GM23248 (cell line): Measurements from ENCODE around the gene CDYL. TPM values are rescaled to one million over a fixed set of nuclear protein-coding genes. Genes with fewer than 3 reads are reported as not detected.

Experiments used
- DNase-seq: peaks from one replicate; pipeline ENCODE4 v3.0.0-alpha.2; 2015
- H2AFZ ChIP-seq: fragments of 200-600 bp; sonication (generic); 2 replicates; pipeline ENCODE4 v1.6.1; 2016; ENCODE audit warnings: antibody characterized with exemption
- H3F3A ChIP-seq: fragments of 200-600 bp; sonication (generic); 2 replicates; pipeline ENCODE4 v1.6.1; 2016; ENCODE audit warnings: mild to moderate bottlenecking, antibody characterized with exemption, mixed run types; ENCODE audit not compliant: insufficient read depth
- H3K27ac ChIP-seq: fragments of 200-600 bp; sonication (generic); 2 replicates; pipeline ENCODE4 v1.5.1; 2016; ENCODE audit warnings: mild to moderate bottlenecking
- H3K27me3 ChIP-seq: fragments of 200-600 bp; sonication (generic); replicated peaks from 2 replicates; pipeline ENCODE4 v1.6.1; 2016; ENCODE audit warnings: mild to moderate bottlenecking; ENCODE audit not compliant: insufficient read depth
- H3K36me3 ChIP-seq: fragments of 200-600 bp; sonication (generic); 2 replicates; pipeline ENCODE4 v1.6.1; 2016; ENCODE audit warnings: low read depth, mild to moderate bottlenecking
- H3K4me1 ChIP-seq: fragments of 200-600 bp; sonication (generic); 2 replicates; pipeline ENCODE4 v1.6.1; 2016; ENCODE audit warnings: mild to moderate bottlenecking; ENCODE audit not compliant: insufficient read depth
- H3K4me2 ChIP-seq: fragments of 200-600 bp; sonication (generic); one replicate; pipeline ENCODE4 v1.6.1; 2016; ENCODE audit warnings: mild to moderate bottlenecking; ENCODE audit not compliant: unreplicated experiment
- H3K4me3 ChIP-seq: fragments of 200-600 bp; sonication (generic); 2 replicates; pipeline ENCODE4 v1.5.1; 2016; ENCODE audit warnings: mild to moderate bottlenecking
- H3K79me2 ChIP-seq: fragments of 200-600 bp; sonication (generic); 2 replicates; pipeline ENCODE4 v1.6.1; 2016; ENCODE audit warnings: mild to moderate bottlenecking; ENCODE audit not compliant: insufficient read depth
- H3K9ac ChIP-seq: fragments of 200-600 bp; sonication (generic); 2 replicates; pipeline ENCODE4 v1.6.1; 2016; ENCODE audit warnings: mild to moderate bottlenecking
- H3K9me2 ChIP-seq: fragments of 200-600 bp; sonication (generic); 2 replicates; pipeline ENCODE4 v1.6.1; 2016; ENCODE audit warnings: mixed run types, mild to moderate bottlenecking, moderate library complexity; ENCODE audit not compliant: insufficient read depth
- H3K9me3 ChIP-seq: fragments of 200-600 bp; sonication (generic); one replicate; pipeline ENCODE4 v1.6.1; 2017; ENCODE audit warnings: low read depth
- H4K20me1 ChIP-seq: fragments of 200-600 bp; sonication (generic); 2 replicates; pipeline ENCODE4 v1.6.0; 2016; ENCODE audit not compliant: insufficient read depth
- EZH2 ChIP-seq: fragments of 200-600 bp; sonication (generic); IDR thresholded peaks from 2 replicates; pipeline ENCODE4 v1.6.1; 2018; ENCODE audit warnings: antibody characterized with exemption, mild to moderate bottlenecking; ENCODE audit not compliant: insufficient read depth, poor library complexity, severe bottlenecking
- EZH2phosphoT487 ChIP-seq: fragments of 200-600 bp; sonication (generic); IDR thresholded peaks from 2 replicates; pipeline ENCODE4 v1.6.1; 2018; ENCODE audit warnings: antibody characterized with exemption, moderate library complexity, mild to moderate bottlenecking, low read depth; ENCODE audit not compliant: insufficient read depth
- WGBS, 2 experiments: methylation state at CpG; one replicate each; pipeline ENCODE4 v1.1.6; 2015 to 2017; ENCODE audit warnings: low lambda C conversion rate in 2 of 2, low coverage in 1 of 2; ENCODE audit errors: missing lambda C conversion rate in 2 of 2; 5-methylcytosine and 5-hydroxymethylcytosine counted together
- in situ Hi-C: fragments of 300-500 bp; cut with MboI; formaldehyde crosslinking; loops from 2 replicates; pipeline ENCODE4 v1.15.0; 2020
- polyA plus RNA-seq: library from polyadenylated mRNA; unstranded; fragments of >200 nt; fragmentation: Nextera tagmentation; extraction: Ambion mirVana; gene quantifications from 2 replicates; pipeline ENCODE4 v1.2.1, GENCODE V29; 2016
- total RNA-seq: library from RNA; depleted of rRNA; stranded (reverse); fragments of >200 nt; shearing (Covaris generic); gene quantifications from 2 replicates; pipeline ENCODE4 v1.2.3, GENCODE V29; 2014

Gene CDYL
- total and polyA plus RNA-seq, 2 experiments from 2014 or later: 7.9 to 27.9 TPM

DNA sequence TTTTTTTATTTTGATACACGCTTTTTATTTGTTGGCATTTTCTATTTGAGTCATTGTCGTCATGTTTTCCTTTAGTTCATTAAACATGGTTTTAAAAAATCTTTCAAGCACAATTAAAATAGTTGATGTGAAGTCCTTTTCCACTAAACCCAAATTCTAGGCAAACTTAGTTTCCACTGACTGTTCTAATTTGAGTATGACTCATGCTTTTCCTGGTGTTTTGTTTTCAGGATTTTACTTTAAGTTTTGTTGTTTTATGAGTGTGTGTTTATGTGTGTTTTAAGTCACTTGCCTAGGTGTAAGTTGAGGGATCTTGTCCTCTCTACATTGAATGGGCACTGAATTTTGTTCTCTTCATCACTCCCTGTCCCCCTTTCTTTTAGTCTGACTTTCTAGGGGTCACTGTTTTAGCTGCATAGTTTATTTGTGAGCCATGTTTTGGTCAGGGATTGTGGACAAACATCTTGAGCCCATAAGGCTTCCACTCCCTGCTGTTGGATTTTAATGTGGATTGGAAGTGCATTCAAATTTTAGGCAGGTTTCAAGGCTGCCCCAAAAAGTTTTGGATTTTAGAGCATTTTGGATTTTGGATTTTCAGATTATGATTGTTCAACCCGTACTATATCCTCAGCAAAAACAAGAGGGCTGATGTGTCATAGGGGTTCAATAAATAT is 94.8 kb downstream of the CDYL start:
- DNase-seq: peak; percentile 50
- Histone ChIP-seq H3F3A (no peaks in the 10 kb centered on the region), H2AFZ (no peak overlapping the region), H3K27me3 (no peaks in the 10 kb centered on the region), H3K27ac (no peak overlapping the region), H3K4me2 (no peak overlapping the region), H4K20me1 (peaks cover 8% of the 10 kb centered on the region), H3K4me3 (no peak overlapping the region), H3K9me3 (no peaks in the 10 kb centered on the region), H3K9ac (no peak overlapping the region), H3K79me2 (peaks cover 100% of the 10 kb centered on the region), H3K4me1 (peaks cover 12% of the 10 kb centered on the region; the same call in 1 of the 2 replicates), H3K36me3 (peaks cover 10% of the 10 kb centered on the region; the same call in 1 of the 2 replicates), H3K9me2 (no peaks in the 10 kb centered on the region; the same call in 1 of the 2 replicates)
- no peak for TF ChIP-seq EZH2phosphoT487
- no peak for TF ChIP-seq EZH2
- 40 to 55% methylated on average over 3 of the region's 3 CpGs for WGBS, 2 experiments
- in situ Hi-C loops: no loop called here

DNA sequence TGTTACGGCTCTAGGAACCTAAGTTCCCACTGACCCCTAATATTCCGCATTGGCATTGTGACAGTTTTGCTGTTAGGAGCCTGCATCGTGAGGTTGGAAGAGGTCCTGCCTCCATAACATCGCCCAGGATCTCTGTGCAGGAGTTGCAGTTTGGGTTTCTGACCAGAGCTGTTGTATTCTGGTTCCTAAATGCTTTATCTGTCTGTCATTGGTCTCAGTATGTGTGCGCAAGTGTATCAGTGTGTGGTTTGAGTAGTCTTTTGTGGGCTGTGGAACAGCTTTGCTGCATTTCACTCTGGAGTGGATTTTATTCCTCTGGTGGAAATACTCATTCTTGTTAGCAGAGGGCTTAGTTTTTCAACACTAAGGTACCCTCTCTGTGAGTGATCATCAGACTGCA is 95.6 kb downstream of the CDYL start:
- Histone ChIP-seq H3K9me2 (no peaks in the 10 kb centered on the region; the same call in 1 of the 2 replicates), H3K79me2 (peaks cover 100% of the 10 kb centered on the region), H3K27ac (no peak overlapping the region), H3K36me3 (0 out of 2 replicates have a peak, but pooled peaks cover under 1% of the 10 kb centered on the region), H3K4me1 (peaks cover 20% of the 10 kb centered on the region; the same call in 1 of the 2 replicates), H3K4me2 (no peak overlapping the region), H2AFZ (no peak overlapping the region), H4K20me1 (peaks cover 15% of the 10 kb centered on the region), H3F3A (no peaks in the 10 kb centered on the region), H3K9me3 (no peaks in the 10 kb centered on the region), H3K27me3 (no peaks in the 10 kb centered on the region), H3K4me3 (no peak overlapping the region), H3K9ac (no peak overlapping the region)
- in situ Hi-C loops: no loop called here
- TF ChIP-seq EZH2 (no peak), EZH2phosphoT487 (no peak)
- WGBS, 2 experiments: 90 to 95% methylated on average over 5 of the region's 5 CpGs
- DNase-seq: no peak

GRCh38 chr6:4872841-4873240 is 96.6 kb downstream of the CDYL start:
- Histone ChIP-seq H3K27me3 (no peaks in the 10 kb centered on the region), H3K4me1 (peaks cover 20% of the 10 kb centered on the region; the same call in 1 of the 2 replicates), H3K9ac (no peak overlapping the region), H3K27ac (no peak overlapping the region), H3K9me2 (no peaks in the 10 kb centered on the region; the same call in 1 of the 2 replicates), H3K9me3 (no peaks in the 10 kb centered on the region), H3K4me2 (no peak overlapping the region), H3K36me3 (no peaks in the 10 kb centered on the region), H3F3A (no peaks in the 10 kb centered on the region), H2AFZ (no peak overlapping the region), H3K79me2 (peaks cover 100% of the 10 kb centered on the region), H3K4me3 (no peak overlapping the region), H4K20me1 (peaks cover 22% of the 10 kb centered on the region)
- DNase-seq: no peak
- WGBS, 2 experiments: 83 to 87% methylated on average over 2 of the region's 2 CpGs
- TF ChIP-seq EZH2phosphoT487 (no peak), EZH2 (no peak)
- in situ Hi-C loops: no loop called here

DNA sequence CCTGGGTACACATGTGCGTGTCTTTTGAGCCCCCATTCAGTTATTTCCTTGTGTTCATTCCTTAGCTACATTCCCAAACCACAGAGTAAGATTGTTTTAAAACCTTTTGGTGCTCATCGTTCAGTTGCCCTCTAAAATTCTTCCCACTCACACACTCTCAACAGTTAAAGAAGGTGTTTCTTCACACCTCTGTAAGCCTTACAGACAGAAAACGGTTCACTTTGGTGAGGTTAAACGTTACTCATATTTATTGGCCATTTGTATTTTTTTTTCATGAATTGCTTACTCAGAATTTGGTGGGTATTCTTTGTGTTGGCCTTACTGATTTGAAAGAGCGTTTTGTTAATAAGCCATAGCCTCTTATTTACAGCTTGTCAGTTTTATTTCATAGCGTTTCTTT is 97.7 kb downstream of the CDYL start:
- Histone ChIP-seq H3K9me2 (no peaks in the 10 kb centered on the region; the same call in 1 of the 2 replicates), H3K4me2 (no peak overlapping the region), H3K9me3 (no peaks in the 10 kb centered on the region), H4K20me1 (peaks cover 30% of the 10 kb centered on the region), H3K36me3 (no peaks in the 10 kb centered on the region), H3K79me2 (peaks cover 100% of the 10 kb centered on the region), H3K9ac (no peak overlapping the region), H3K4me3 (no peak overlapping the region), H3K4me1 (peaks cover 20% of the 10 kb centered on the region; the same call in 1 of the 2 replicates), H3K27ac (no peak overlapping the region), H3K27me3 (no peaks in the 10 kb centered on the region), H2AFZ (no peak overlapping the region), H3F3A (no peaks in the 10 kb centered on the region)
- WGBS, 2 experiments: 27 to 29% methylated on average over 6 of the region's 6 CpGs
- no peak for DNase-seq
- TF ChIP-seq EZH2: no peak
- TF ChIP-seq EZH2phosphoT487: no peak
- in situ Hi-C loops: no loop called here
